Stimulated activated CD4-positive, alpha-beta T cell treated with anti-CD3 and anti-CD28 coated beads, Interleukin-4, amount 100 ng/mL, for 1 hour (primary cell): Measurements from ENCODE around the gene OR56A1.

ENCODE experiments used
- DNase-seq: peaks from one replicate; pipeline ENCODE4 v3.0.0-alpha.2; 2020

Gene OR56A1

GRCh38 chr11:5986885-5987284 lies 43.7 kb downstream of the OR56A1 start, which contains the start of gene OR52L1:
TSS of gene OR52L1 (minus strand) at chr11:5986985. CDS start at chr11:5986930, 55 bp downstream.
- DNase-seq = no peak

GRCh38 chr11:5983443-5983842 lies 47.1 kb downstream of the OR56A1 start:
- no peak for DNase-seq

- DNase-seq = no peak
Observed at GRCh38 chr11:5973530-5973929, 57.0 kb downstream of the OR56A1 start.
